OCI-LY7 (cell line): ENCODE results near the gene CDC25A. TPM values are rescaled to one million over a fixed set of nuclear protein-coding genes. Genes with fewer than 3 reads are reported as not detected.

Experiments
- BruUV-seq: library from RNA; stranded (reverse); fragments of 400-500 nt; replicated peaks from 2 replicates; lab custom pipeline; 2021; lab: Mats Ljungman, UMichigan
- CTCF ChIA-PET: fragments of 300-600 bp; sonication (Branson Sonifier 250); formaldehyde crosslinking; loops from one replicate; lab custom pipeline; 2022; ENCODE audit warnings: antibody characterized with exemption; ENCODE audit not compliant: unreplicated experiment; lab: Charles Lee
- POLR2A ChIA-PET: fragments of 300-600 bp; sonication (Branson Sonifier 250); formaldehyde crosslinking; loops from one replicate; lab custom pipeline; 2022; ENCODE audit warnings: antibody characterized with exemption; lab: Charles Lee
- DNase-seq: peaks from one replicate; pipeline ENCODE4 v3.0.0-alpha.2; 2015; ENCODE audit warnings: low spot score
- H2AFZ ChIP-seq: fragments of 200-600 bp; sonication (generic), shearing (Covaris generic); 2 replicates; pipeline ENCODE4 v1.6.1; 2014; ENCODE audit warnings: mild to moderate bottlenecking, antibody characterized with exemption, low read length, moderate library complexity
- H3K27ac ChIP-seq: fragments of 200-600 bp; sonication (generic); 2 replicates; pipeline ENCODE4 v1.5.1; 2014; ENCODE audit warnings: mixed run types, low read depth, mild to moderate bottlenecking, moderate library complexity, low read length, inconsistent platforms; ENCODE audit not compliant: poor library complexity, severe bottlenecking
- H3K36me3 ChIP-seq: fragments of 200-600 bp; sonication (generic); 2 replicates; pipeline ENCODE4 v1.6.1; 2014; ENCODE audit warnings: mild to moderate bottlenecking, antibody characterized with exemption, low read length, moderate library complexity, mixed read lengths; ENCODE audit not compliant: insufficient read depth
- H3K4me1 ChIP-seq: fragments of 200-600 bp; sonication (generic); 2 replicates; pipeline ENCODE4 v1.5.1; 2014; ENCODE audit warnings: mild to moderate bottlenecking, low read length; ENCODE audit not compliant: insufficient read depth, poor library complexity, severe bottlenecking
- H3K4me2 ChIP-seq: fragments of 200-600 bp; sonication (generic); 2 replicates; pipeline ENCODE4 v1.6.1; 2014; ENCODE audit warnings: mild to moderate bottlenecking, low read length
- H3K4me3 ChIP-seq: fragments of 200-600 bp; sonication (generic); 2 replicates; pipeline ENCODE4 v1.5.1; 2014; ENCODE audit warnings: mild to moderate bottlenecking, low read depth, low read length; ENCODE audit not compliant: poor library complexity, severe bottlenecking
- H3K79me2 ChIP-seq: fragments of 200-600 bp; sonication (generic); 2 replicates; pipeline ENCODE4 v1.6.1; 2016; ENCODE audit warnings: low read depth, mild to moderate bottlenecking, low read length, moderate library complexity, mixed read lengths; ENCODE audit not compliant: insufficient read depth
- H3K9me2 ChIP-seq: fragments of 200-600 bp; sonication (generic); 2 replicates; pipeline ENCODE4 v1.6.1; 2016; ENCODE audit warnings: mild to moderate bottlenecking, low read length, mixed read lengths; ENCODE audit not compliant: insufficient read depth
- H3K9me3 ChIP-seq: fragments of 200-600 bp; sonication (generic); 2 replicates; pipeline ENCODE4 v1.6.1; 2014; ENCODE audit warnings: mild to moderate bottlenecking, mixed run types, low read length, mixed read lengths
- H4K20me1 ChIP-seq: fragments of 200-600 bp; sonication (generic); 2 replicates; pipeline ENCODE4 v1.6.1; 2014; ENCODE audit warnings: mild to moderate bottlenecking, antibody characterized with exemption, low read length, moderate library complexity, mixed read lengths; ENCODE audit not compliant: insufficient read depth
- CTCF ChIP-seq: fragments of 200-600 bp; sonication (generic); conservative IDR thresholded peaks from 2 replicates; pipeline ENCODE4 v1.5.1; 2014; ENCODE audit warnings: mild to moderate bottlenecking, antibody characterized with exemption, low read length, moderate library complexity, mixed read lengths
- EZH2phosphoT487 ChIP-seq: fragments of 200-600 bp; sonication (generic); IDR thresholded peaks from 2 replicates; pipeline ENCODE4 v1.6.1; 2018; ENCODE audit warnings: low read depth, borderline replicate concordance, mild to moderate bottlenecking, mixed run types, antibody characterized with exemption, low read length, moderate library complexity, mixed read lengths
- intact Hi-C: fragments of 100-400 bp; cut with micrococcal nuclease; formaldehyde crosslinking; loops from one replicate; pipeline ENCODE4 v1.10.0; 2022; ENCODE audit not compliant: unreplicated experiment
- total RNA-seq, 2 experiments: library from RNA; depleted of rRNA in 1 of 2; stranded (reverse); fragments of >200 nt in 1 of 2; shearing (Covaris generic) in 1 of 2; gene quantifications; 2 replicates each; pipeline ENCODE4 v1.2.3, GENCODE V29; 2014 to 2022

CDC25A gene
- total RNA-seq, 2 experiments from 2014 or later: 75.4 to 83.4 TPM

GRCh38 chr3:48178072-48178471 is 10.1 kb downstream of the CDC25A start:
- H3K4me1 ChIP-seq: peaks cover 4% of the 10 kb centered on the region
- H2AFZ ChIP-seq: no peak overlapping the region
- no peak for DNase-seq
- peaks cover 35% of the 10 kb centered on the region; the same call in 1 of the 2 replicates for H4K20me1 ChIP-seq
- TSS peak; percentile 1 for BruUV-seq
- peaks cover 88% of the 10 kb centered on the region for H3K79me2 ChIP-seq
- no peak overlapping the region for H3K4me2 ChIP-seq
- ChIA-PET CTCF (no interaction called here), POLR2A (interaction anchor here (2.7 kb wide), 1 partner anchor 9 kb away, joined by 6 read pairs; the partner anchor contains the start of gene CDC25A)
- intact Hi-C loops: no loop called here
- H3K27ac ChIP-seq: no peak overlapping the region
- no peak overlapping the region for H3K4me3 ChIP-seq
- no peak for TF ChIP-seq EZH2phosphoT487
- no peak for TF ChIP-seq CTCF
- H3K9me3 ChIP-seq: no peaks in the 10 kb centered on the region
- H3K36me3 ChIP-seq: peaks cover 99% of the 10 kb centered on the region
- no peaks in the 10 kb centered on the region for H3K9me2 ChIP-seq

GRCh38 chr3:48157950-48158376 is 30.3 kb downstream of the CDC25A start:
- Histone ChIP-seq H4K20me1 (no peaks in the 10 kb centered on the region), H3K9me2 (no peaks in the 10 kb centered on the region), H3K4me2 (no peak overlapping the region), H3K27ac (no peak overlapping the region), H2AFZ (no peak overlapping the region), H3K4me3 (no peak overlapping the region), H3K4me1 (no peaks in the 10 kb centered on the region), H3K9me3 (no peaks in the 10 kb centered on the region), H3K36me3 (peaks cover 64% of the 10 kb centered on the region), H3K79me2 (no peaks in the 10 kb centered on the region)
- ChIA-PET CTCF (interaction anchor here (0.5 kb wide), 1 partner anchor 25 kb away, joined by 4 read pairs; no protein-coding TSS in a partner anchor), POLR2A (no interaction called here)
- no peak for TF ChIP-seq EZH2phosphoT487
- peak; percentile 85 for TF ChIP-seq CTCF
- BruUV-seq: no TSS peak
- intact Hi-C loops: no loop called here
- DNase-seq: peak; percentile 46

GRCh38 chr3:48157202-48157840 is 30.9 kb downstream of the CDC25A start:
- Histone ChIP-seq H2AFZ (no peak overlapping the region), H3K27ac (no peak overlapping the region), H3K36me3 (peaks cover 57% of the 10 kb centered on the region), H3K4me1 (no peaks in the 10 kb centered on the region), H4K20me1 (no peaks in the 10 kb centered on the region), H3K4me2 (no peak overlapping the region), H3K9me2 (no peaks in the 10 kb centered on the region), H3K4me3 (no peak overlapping the region), H3K9me3 (no peaks in the 10 kb centered on the region), H3K79me2 (no peaks in the 10 kb centered on the region)
- ChIA-PET CTCF (interaction anchor here (0.5 kb wide), 1 partner anchor 25 kb away, joined by 4 read pairs; no protein-coding TSS in a partner anchor), POLR2A (interaction anchor here (0.6 kb wide), 1 partner anchor 281 kb away, joined by 3 read pairs; no protein-coding TSS in a partner anchor)
- TF ChIP-seq EZH2phosphoT487 (no peak), CTCF (no peak)
- intact Hi-C loops: no loop called here
- DNase-seq: no peak
- BruUV-seq: TSS peak; percentile 81
